Esophagus muscularis mucosa (tissue), 4 donors: ENCODE data around the gene SPARCL1. TPM values are rescaled to one million over a fixed set of nuclear protein-coding genes. Genes with fewer than 3 reads are reported as not detected.
A peak's percentile ranks its signal among the peaks of the same experiment; 100 is the strongest.

Experiments used
- DNase-seq: peaks from one replicate; pipeline ENCODE4 v3.0.0-alpha.2; 2017; ENCODE audit errors: extremely low spot score
- H3K27ac ChIP-seq, 4 donors: fragments of 200-600 bp; sonication (generic); replicated peaks in 1 of 4; 1 replicate in 3 of 4; 2 replicates in 1 of 4; pipeline ENCODE4 v1.5.1; 2016 to 2019; ENCODE audit warnings: mild to moderate bottlenecking in 1 of 4
- H3K27me3 ChIP-seq, 4 donors: fragments of 200-600 bp; sonication (generic); one replicate each; pipeline versions ENCODE4 v1.5.1 to v1.6.0; 2016 to 2019
- H3K36me3 ChIP-seq, 4 donors: fragments of 200-600 bp; sonication (generic); one replicate each; pipeline ENCODE4 v1.5.1; 2016 to 2019
- H3K4me1 ChIP-seq, 4 donors: fragments of 200-600 bp; sonication (generic); one replicate each; pipeline ENCODE4 v1.5.1; 2016 to 2019
- H3K4me3 ChIP-seq, 4 donors: fragments of 200-600 bp; sonication (generic); 1 replicate in 2 of 4; 2 replicates in 2 of 4; pipeline ENCODE4 v1.5.1; 2016 to 2019; ENCODE audit warnings: mild to moderate bottlenecking in 4 of 4, moderate library complexity in 1 of 4
- H3K9me3 ChIP-seq, 4 donors: fragments of 200-600 bp; sonication (generic); 1 replicate in 3 of 4; 2 replicates in 1 of 4; pipeline ENCODE4 v1.5.1; 2016 to 2019
- EP300 ChIP-seq: sonication (generic); formaldehyde crosslinking; IDR thresholded peaks from one replicate; pipeline ENCODE4 v1.6.1; 2017; ENCODE audit warnings: antibody characterized with exemption
- POLR2A ChIP-seq: fragments of 450-650 bp; IDR thresholded peaks from one replicate; pipeline ENCODE4 v1.6.1; 2017; ENCODE audit warnings: antibody characterized with exemption, moderate library complexity, mild to moderate bottlenecking, low read depth
- POLR2AphosphoS5 ChIP-seq, 2 donors: sonication (generic); formaldehyde crosslinking; IDR thresholded peaks; one replicate each; pipeline ENCODE4 v1.6.1; 2017; ENCODE audit warnings: antibody characterized with exemption in 2 of 2
- WGBS: methylation state at CpG from one replicate; pipeline ENCODE4 v1.1.5; 2018; 5-methylcytosine and 5-hydroxymethylcytosine counted together
- intact Hi-C: fragments of 100-400 bp; cut with DNase I; formaldehyde crosslinking; loops from one replicate; pipeline ENCODE4 v1.15.1; 2023
- total RNA-seq, 4 donors: library from RNA; depleted of rRNA; stranded (reverse); fragments of >200 nt; gene quantifications; one replicate each; pipeline versions ENCODE4 v1.1.0 to v1.2.1, GENCODE V29; 2016
- TF ChIP-seq, protein P1 (sequence below), 3 experiments: fragments of 200-600 bp in 2 of 3; fragments of 450-650 bp in 1 of 3; sonication (generic) in 2 of 3; IDR thresholded peaks; one replicate each; pipeline ENCODE4 v1.5.1; 2017 to 2019; ENCODE audit warnings: antibody characterized with exemption in 3 of 3, mild to moderate bottlenecking in 2 of 3, moderate library complexity in 1 of 3

The SPARCL1 gene
- total RNA-seq, 4 donors from 2014 or later = 1,380 to 2,231 (median 1,856) TPM

DNA sequence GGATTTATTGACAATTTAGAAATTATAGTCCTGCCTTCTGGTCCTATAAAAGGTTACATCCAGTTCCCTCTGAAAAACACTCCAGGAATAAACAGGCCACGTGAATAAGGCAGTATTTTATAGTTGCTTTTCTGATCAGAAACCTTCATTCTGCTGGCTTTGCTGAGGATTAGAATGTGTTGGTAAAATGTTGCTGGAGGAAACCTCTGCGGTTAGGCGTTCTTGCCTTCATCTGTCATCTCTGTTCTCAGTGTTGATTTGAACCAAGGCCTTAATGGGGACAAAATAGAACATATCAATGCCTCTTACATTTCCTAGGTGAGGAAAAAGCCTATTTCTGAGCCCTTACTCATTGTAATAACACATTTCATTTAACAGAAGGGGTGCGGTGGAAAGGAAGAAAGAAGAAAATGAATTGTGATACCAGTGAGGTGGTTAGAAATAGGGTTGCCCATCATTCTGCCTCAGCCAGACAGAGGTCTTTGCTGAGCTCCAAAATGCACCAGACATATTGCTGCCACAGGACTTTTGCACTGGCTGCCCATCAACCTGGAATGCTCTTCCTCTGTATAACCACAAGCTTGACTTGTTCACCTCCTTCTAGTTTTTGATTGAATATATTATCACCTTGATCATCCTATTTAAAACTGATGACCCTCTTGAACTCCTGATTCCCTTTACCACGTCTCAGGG is 18.0 kb upstream of the SPARCL1 start:
- WGBS = 72% methylated on average over 5 of the region's 5 CpGs
- Histone ChIP-seq H3K4me1 (peaks cover 11 to 22% (median 16%) of the 10 kb centered on the region in 4 donors), H3K27me3 (no peaks in the 10 kb centered on the region), H3K36me3 (no peaks in the 10 kb centered on the region), H3K9me3 (no peaks in the 10 kb centered on the region), H3K4me3 (no peak overlapping the region), H3K27ac (no peak overlapping the region)
- TF ChIP-seq, protein P1, sequence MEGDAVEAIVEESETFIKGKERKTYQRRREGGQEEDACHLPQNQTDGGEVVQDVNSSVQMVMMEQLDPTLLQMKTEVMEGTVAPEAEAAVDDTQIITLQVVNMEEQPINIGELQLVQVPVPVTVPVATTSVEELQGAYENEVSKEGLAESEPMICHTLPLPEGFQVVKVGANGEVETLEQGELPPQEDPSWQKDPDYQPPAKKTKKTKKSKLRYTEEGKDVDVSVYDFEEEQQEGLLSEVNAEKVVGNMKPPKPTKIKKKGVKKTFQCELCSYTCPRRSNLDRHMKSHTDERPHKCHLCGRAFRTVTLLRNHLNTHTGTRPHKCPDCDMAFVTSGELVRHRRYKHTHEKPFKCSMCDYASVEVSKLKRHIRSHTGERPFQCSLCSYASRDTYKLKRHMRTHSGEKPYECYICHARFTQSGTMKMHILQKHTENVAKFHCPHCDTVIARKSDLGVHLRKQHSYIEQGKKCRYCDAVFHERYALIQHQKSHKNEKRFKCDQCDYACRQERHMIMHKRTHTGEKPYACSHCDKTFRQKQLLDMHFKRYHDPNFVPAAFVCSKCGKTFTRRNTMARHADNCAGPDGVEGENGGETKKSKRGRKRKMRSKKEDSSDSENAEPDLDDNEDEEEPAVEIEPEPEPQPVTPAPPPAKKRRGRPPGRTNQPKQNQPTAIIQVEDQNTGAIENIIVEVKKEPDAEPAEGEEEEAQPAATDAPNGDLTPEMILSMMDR (IDR thresholded peaks at IDR 0.05) = no peak
- TF ChIP-seq EP300 (no peak), POLR2A (no peak)
- no peak for DNase-seq
- intact Hi-C loops = loop anchor here (10.0 kb wide), 2 partner anchors 88 to 668 kb away; no protein-coding TSS in a partner anchor

GRCh38 chr4:87545052-87545451 is 15.9 kb upstream of the SPARCL1 start:
- H3K27ac ChIP-seq = no peak overlapping the region
- H3K4me3 ChIP-seq = no peak overlapping the region
- H3K27me3 ChIP-seq = no peaks in the 10 kb centered on the region
- TF ChIP-seq, protein P1 (IDR thresholded peaks at IDR 0.05) = no peak
- no peak for TF ChIP-seq POLR2A
- no peak for TF ChIP-seq POLR2AphosphoS5 (IDR thresholded peaks at IDR 0.05)
- no peak for TF ChIP-seq EP300
- H3K4me1 ChIP-seq = peaks cover 19 to 43% (median 35%) of the 10 kb centered on the region in 4 donors
- peak; percentile 66 for DNase-seq
- 94% methylated on average over 3 of the region's 3 CpGs for WGBS
- no peaks in the 10 kb centered on the region for H3K36me3 ChIP-seq
- intact Hi-C loops = loop anchor here (10.0 kb wide), 2 partner anchors 90 to 670 kb away; no protein-coding TSS in a partner anchor
- H3K9me3 ChIP-seq = no peaks in the 10 kb centered on the region

DNA sequence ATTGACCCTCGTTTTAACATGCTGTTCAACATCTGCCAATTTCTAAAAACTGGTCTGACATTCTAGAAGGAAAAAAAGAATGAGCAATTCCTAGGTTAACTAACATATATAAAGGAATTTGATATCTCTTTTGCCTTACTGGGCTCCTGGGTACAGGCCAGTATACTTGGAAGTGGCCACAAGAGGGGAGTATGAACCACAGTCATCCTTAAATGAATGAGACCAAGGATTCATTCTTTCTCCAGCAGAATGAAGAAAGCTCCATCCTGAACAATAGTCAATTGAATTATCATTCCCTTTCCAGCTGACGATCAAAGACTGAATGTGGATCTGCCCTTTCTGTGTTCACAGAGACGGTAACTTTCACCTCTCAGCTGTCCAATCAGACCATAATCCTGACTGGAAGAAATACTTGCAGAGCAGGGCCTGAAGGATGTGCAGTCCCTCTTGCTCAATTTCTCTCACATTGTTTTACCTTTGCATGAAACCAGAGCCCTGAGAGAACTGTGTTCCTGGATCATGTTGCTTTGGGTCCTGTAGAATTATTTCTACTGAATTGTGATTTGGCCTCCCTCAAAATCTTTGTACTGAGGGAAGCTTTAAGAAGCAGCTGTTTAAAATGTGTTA is 14.8 kb upstream of the SPARCL1 start:
- Histone ChIP-seq H3K27ac (peak overlapping the region in 3 of 4 donors; percentile 82 to 87 (median 83)), H3K4me1 (peaks cover 19 to 49% (median 38%) of the 10 kb centered on the region in 4 donors)
- intact Hi-C loops = loop anchor here (2.0 to 10.0 kb wide), 3 partner anchors 91 to 671 kb away; no protein-coding TSS in a partner anchor

GRCh38 chr4:87542734-87543312 is 13.6 kb upstream of the SPARCL1 start:
- Histone ChIP-seq H3K36me3 (no peaks in the 10 kb centered on the region), H3K27ac (peak overlapping the region; percentile 81 to 87 (median 82)), H3K4me3 (no peak overlapping the region), H3K4me1 (peaks cover 19 to 49% (median 38%) of the 10 kb centered on the region in 4 donors), H3K9me3 (no peaks in the 10 kb centered on the region), H3K27me3 (no peaks in the 10 kb centered on the region)
- intact Hi-C loops = loop anchor here (2.0 to 10.0 kb wide), 3 partner anchors 92 to 672 kb away; no protein-coding TSS in a partner anchor
- DNase-seq = no peak
- TF ChIP-seq EP300 (no peak), POLR2AphosphoS5 (IDR thresholded peaks at IDR 0.05) (no peak), POLR2A (no peak)
- TF ChIP-seq, protein P1 (IDR thresholded peaks at IDR 0.05) = no peak

More for the DNA sequence above, 14.8 kb upstream of the SPARCL1 start:
- Histone ChIP-seq H3K4me3 (no peak overlapping the region), H3K36me3 (no peaks in the 10 kb centered on the region), H3K9me3 (no peaks in the 10 kb centered on the region), H3K27me3 (no peaks in the 10 kb centered on the region)
- WGBS = 21% methylated on average over 3 of the region's 3 CpGs
- DNase-seq = peak; percentile 77
- TF ChIP-seq, protein P1 (IDR thresholded peaks at IDR 0.05) = peak; percentile 63 to 76 (median 75)
- no peak for TF ChIP-seq EP300
